B cell (primary cell): ENCODE results near the gene SLIT3. TPM values are rescaled to one million over a fixed set of nuclear protein-coding genes. Genes with fewer than 3 reads are reported as not detected.

Experiments
- ATAC-seq: fragments of 200-7000 bp; cut with Tn5 transposase; one replicate; pipeline ENCODE4 v1.10.0; 2021; ENCODE audit warnings: low read depth, mild to moderate bottlenecking, moderate number of reproducible peaks, moderate library complexity
- CTCF ChIA-PET: fragments of 350-600 bp; sonication (Branson Sonifier 250); formaldehyde crosslinking; loops from one replicate; lab custom pipeline; 2021; ENCODE audit warnings: antibody characterized with exemption, inconsistent platforms; lab: Charles Lee
- POLR2A ChIA-PET: fragments of 350-600 bp; sonication (Branson Sonifier 250); formaldehyde crosslinking; loops from one replicate; lab custom pipeline; 2021; ENCODE audit warnings: antibody characterized with exemption; lab: Charles Lee
- DNase-seq: peaks from one replicate; pipeline ENCODE4 v3.0.0; 2013
- H2AFZ ChIP-seq: 2 replicates; pipeline ENCODE4 v1.6.1; 2012; ENCODE audit warnings: mild to moderate bottlenecking, low read depth, low read length; ENCODE audit not compliant: insufficient read depth, poor library complexity, severe bottlenecking
- H3K27ac ChIP-seq, 2 donors: 1 replicate in 1 of 2; 2 replicates in 1 of 2; pipeline ENCODE4 v1.5.1; 2012 to 2013; ENCODE audit warnings: low read length in 2 of 2, mild to moderate bottlenecking in 2 of 2, moderate library complexity in 1 of 2
- H3K27me3 ChIP-seq, 4 experiments: fragments of 200-600 bp in 1 of 4; sonication (generic) in 1 of 4; replicated peaks in 1 of 4; 1 replicate in 2 of 4; 2 replicates in 2 of 4; pipeline versions ENCODE4 v1.6.1 to v1.7.0; 2013 to 2016; ENCODE audit warnings: low read length in 3 of 4, mild to moderate bottlenecking in 2 of 4, mixed read lengths in 1 of 4, moderate library complexity in 1 of 4; ENCODE audit not compliant: insufficient read depth in 4 of 4, control insufficient read depth in 3 of 4; ENCODE audit errors: control extremely low read depth in 1 of 4
- H3K36me3 ChIP-seq, 2 experiments: replicated peaks in 1 of 2; 1 replicate in 1 of 2; 2 replicates in 1 of 2; pipeline versions ENCODE4 v1.6.1 to v1.7.1; 2013; ENCODE audit warnings: low read length in 1 of 2; ENCODE audit not compliant: insufficient read depth in 2 of 2, control insufficient read depth in 1 of 2; ENCODE audit errors: control extremely low read depth in 1 of 2, extremely low read depth in 1 of 2
- H3K4me1 ChIP-seq, 2 donors: fragments of 200-600 bp in 1 of 2; sonication (generic) in 1 of 2; 1 replicate in 1 of 2; 2 replicates in 1 of 2; pipeline versions ENCODE4 v1.5.1 to v1.6.1; 2013 to 2017; ENCODE audit warnings: low read length in 2 of 2; ENCODE audit not compliant: control insufficient read depth in 2 of 2, insufficient read depth in 2 of 2
- H3K4me2 ChIP-seq: replicated peaks from 2 replicates; pipeline ENCODE3; 2012; ENCODE audit warnings: mild to moderate bottlenecking, low read depth, low read length; ENCODE audit not compliant: poor library complexity, severe bottlenecking
- H3K4me3 ChIP-seq, 5 experiments: fragments of 200-600 bp in 1 of 5; sonication (generic) in 1 of 5; 1 replicate in 3 of 5; 2 replicates in 2 of 5; pipeline versions ENCODE4 v1.5.1 to v1.7.0; 2011 to 2016; ENCODE audit warnings: low read length in 4 of 5, mild to moderate bottlenecking in 4 of 5, low read depth in 2 of 5, control low read depth in 1 of 5, moderate library complexity in 1 of 5; ENCODE audit not compliant: insufficient read depth in 1 of 5; ENCODE audit errors: control extremely low read depth in 1 of 5, extremely low read depth in 1 of 5
- H3K79me2 ChIP-seq: fragments of 200-600 bp; sonication (generic); one replicate; pipeline ENCODE4 v1.6.0; 2016; ENCODE audit warnings: low read length; ENCODE audit not compliant: control insufficient read depth, insufficient read depth
- H3K9ac ChIP-seq: fragments of 200-600 bp; sonication (generic); 2 replicates; pipeline ENCODE4 v1.6.1; 2017; ENCODE audit warnings: mild to moderate bottlenecking, low read length, moderate library complexity
- H3K9me3 ChIP-seq, 3 donors: one replicate each; pipeline versions ENCODE4 v1.6.1 to v1.7.1; 2013; ENCODE audit warnings: low read length in 2 of 3; ENCODE audit not compliant: control insufficient read depth in 2 of 3, insufficient read depth in 1 of 3; ENCODE audit errors: control extremely low read depth in 1 of 3
- H4K20me1 ChIP-seq: 2 replicates; pipeline ENCODE4 v1.6.0; 2012; ENCODE audit warnings: mild to moderate bottlenecking, low read length; ENCODE audit not compliant: insufficient read depth, control insufficient read depth, poor library complexity, severe bottlenecking
- H3K27ac Mint-ChIP-seq: one replicate; pipeline ENCODE4 v1.8.0; 2021; ENCODE audit warnings: mixed read lengths
- H3K27me3 Mint-ChIP-seq: one replicate; pipeline ENCODE4 v1.8.0; 2021; ENCODE audit warnings: mixed read lengths
- H3K4me1 Mint-ChIP-seq: one replicate; pipeline ENCODE4 v1.8.0; 2021; ENCODE audit warnings: mixed read lengths
- H3K4me3 Mint-ChIP-seq: one replicate; pipeline ENCODE4 v1.8.0; 2021; ENCODE audit warnings: mixed read lengths
- H3K9me3 Mint-ChIP-seq: one replicate; pipeline ENCODE4 v1.8.0; 2022; ENCODE audit warnings: mixed read lengths; ENCODE audit not compliant: insufficient read depth
- CTCF ChIP-seq: fragments of 200-600 bp; IDR thresholded peaks from one replicate; pipeline ENCODE4 v1.8.0; 2022; ENCODE audit warnings: antibody characterized with exemption, mild to moderate bottlenecking
- EZH2 ChIP-seq: IDR thresholded peaks from 2 replicates; pipeline ENCODE4 v1.6.1; 2012; ENCODE audit warnings: borderline replicate concordance, low read depth, mild to moderate bottlenecking, moderate library complexity, low read length; ENCODE audit not compliant: insufficient read depth, poor library complexity, severe bottlenecking
- WGBS: methylation state at CpG from one replicate; pipeline ENCODE4 v1.1.5; 2013; ENCODE audit warnings: missing lambda C conversion rate; ENCODE audit not compliant: insufficient coverage; 5-methylcytosine and 5-hydroxymethylcytosine counted together
- intact Hi-C: fragments of 100-400 bp; cut with micrococcal nuclease; formaldehyde crosslinking; loops from one replicate; pipeline ENCODE4 v1.10.0; 2022
- polyA plus RNA-seq: library from polyadenylated mRNA; depleted of rRNA; stranded (reverse); fragments of >200 nt; gene quantifications from 2 replicates; pipeline ENCODE4 v1.2.3, GENCODE V29; 2012
- total RNA-seq, 2 donors: library from RNA; stranded (reverse); fragments of 120-200 nt in 1 of 2; gene quantifications; 1 replicate in 1 of 2; 2 replicates in 1 of 2; pipeline versions ENCODE4 v1.2.3 to v1.2.4, GENCODE V29; 2013 to 2022

SLIT3 gene
- total and polyA plus RNA-seq, 2 donors (not counting 1 experiment from before 2014, with no cell fraction given) = not detected

- no peak overlapping the region for H3K27ac ChIP-seq
- ChIA-PET CTCF (interaction anchor here (2.9 kb wide), 1 partner anchor 901 kb away, joined by 7 read pairs; the partner anchor contains the start of gene SPDL1), POLR2A (no interaction called here)
- 87% methylated on average over 3 of the region's 4 CpGs for WGBS
- no peaks in the 10 kb centered on the region for H3K27me3 ChIP-seq
- intact Hi-C loops = no loop called here
- H2AFZ ChIP-seq = no peak overlapping the region
- TF ChIP-seq EZH2 = no peak
- no peak for TF ChIP-seq CTCF
- no peaks in the 10 kb centered on the region for H3K9me3 ChIP-seq
- no peak overlapping the region for H3K27ac Mint-ChIP-seq
- DNase-seq (no peak), ATAC-seq (no peak)
- no peaks in the 10 kb centered on the region for H3K36me3 ChIP-seq
- H3K27me3 Mint-ChIP-seq = no peaks in the 10 kb centered on the region
- H3K9me3 Mint-ChIP-seq = no peaks in the 10 kb centered on the region
- no peaks in the 10 kb centered on the region for H3K79me2 ChIP-seq
- no peak overlapping the region for H3K4me3 Mint-ChIP-seq
- H3K4me1 ChIP-seq = no peaks in the 10 kb centered on the region
- no peak overlapping the region for H3K9ac ChIP-seq
- peaks cover 4% of the 10 kb centered on the region for H3K4me1 Mint-ChIP-seq
- H3K4me3 ChIP-seq = no peak overlapping the region
- H3K4me2 ChIP-seq = no peak overlapping the region
- no peaks in the 10 kb centered on the region for H4K20me1 ChIP-seq
Observed at GRCh38 chr5:168681556-168682183, 619.3 kb downstream of the SLIT3 start.

GRCh38 chr5:168680395-168680794 is 620.5 kb downstream of the SLIT3 start:
- Mint-ChIP-seq H3K27ac (no peak overlapping the region), H3K9me3 (no peaks in the 10 kb centered on the region), H3K4me1 (peaks cover 4% of the 10 kb centered on the region), H3K4me3 (no peak overlapping the region), H3K27me3 (no peaks in the 10 kb centered on the region)
- H3K27ac ChIP-seq = no peak overlapping the region
- no peak overlapping the region for H3K4me2 ChIP-seq
- no peaks in the 10 kb centered on the region for H3K4me1 ChIP-seq
- ATAC-seq = no peak
- H3K9me3 ChIP-seq = no peaks in the 10 kb centered on the region
- no peaks in the 10 kb centered on the region for H3K27me3 ChIP-seq
- no peaks in the 10 kb centered on the region for H3K36me3 ChIP-seq
- H3K9ac ChIP-seq = no peak overlapping the region
- DNase-seq = no peak
- ChIA-PET CTCF (interaction anchor here (0.9 to 2.9 kb wide), 4 partner anchors 9 to 902 kb away, joined by 3 to 10 read pairs (median 5); partner anchors contain the start of gene SPDL1), POLR2A (no interaction called here)
- 80% methylated on average over 1 of the region's 2 CpGs for WGBS
- no peaks in the 10 kb centered on the region for H4K20me1 ChIP-seq
- no peak overlapping the region for H3K4me3 ChIP-seq
- no peak overlapping the region for H2AFZ ChIP-seq
- H3K79me2 ChIP-seq = no peaks in the 10 kb centered on the region
- no peak for TF ChIP-seq CTCF
- no peak for TF ChIP-seq EZH2
- intact Hi-C loops = no loop called here
